ENCODE measurements around the gene SLC25A22.

DNA sequence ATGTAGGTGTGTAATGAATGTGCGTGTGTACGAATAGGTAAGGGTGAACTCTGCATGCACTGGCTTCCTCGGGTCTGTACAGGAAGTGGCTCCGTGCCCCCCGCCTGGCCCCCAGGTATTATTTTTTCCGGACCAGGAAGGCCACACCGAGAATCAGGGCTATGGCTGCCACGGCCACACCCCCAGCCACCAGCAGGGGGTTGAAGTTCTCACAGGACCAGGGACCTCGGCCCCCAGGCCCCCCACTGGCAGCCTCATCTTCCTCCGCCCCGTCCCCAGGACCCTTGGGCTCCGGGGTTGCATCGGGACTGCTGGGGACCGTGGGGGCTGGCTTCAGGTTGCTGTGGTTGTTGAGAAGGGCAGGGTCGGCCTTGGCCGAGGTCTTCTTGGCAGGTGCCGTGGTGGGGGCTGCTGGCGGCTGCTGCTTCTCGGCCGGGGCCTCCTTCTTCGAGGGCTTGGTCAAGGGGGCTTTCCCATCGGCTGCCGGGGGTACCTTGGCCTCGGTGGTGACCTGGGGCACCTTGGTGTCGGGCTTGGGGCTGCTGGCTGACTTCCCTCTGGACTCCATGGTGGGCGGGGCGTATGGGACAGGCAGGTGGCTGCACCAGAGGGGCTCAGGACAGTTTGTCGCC lies 10.0 kb downstream of the SLC25A22 start:
- TF ChIP-seq CTCF (conservative IDR thresholded peaks at IDR 0.05 in 1 of 2, IDR thresholded peaks at IDR 0.05 in 1 of 2; ENCODE audit: low read depth in 1 of 2, low read length in 2 of 2) (no peak), EZH2 (IDR thresholded peaks at IDR 0.05; ENCODE audit: low read length, missing control alignments) (no peak)
